NCI-H2029 (cell line): ENCODE data around the gene SMCHD1.
"Not testable (repeated sequence)": the region's sequence is repeated elsewhere in the genome, so short reads cannot be mapped to it uniquely, and the experiment has no call there.

Experiments used
- DNase-seq: peaks from one replicate; lab custom pipeline; 2025; lab: John Stamatoyannopoulos, UW

SMCHD1 gene

GRCh38 chr18:2852460-2852859 is 196.9 kb downstream of the SMCHD1 start:
- not testable (repeated sequence) for DNase-seq

GRCh38 chr18:2853173-2853925 is 197.8 kb downstream of the SMCHD1 start:
- no peak for DNase-seq

- no peak for DNase-seq
These were observed 198.6 kb downstream of the SMCHD1 start for GRCh38 chr18:2853926-2854664.
